HG03108 (cell line): ENCODE data around the gene NR2E1.

Experiments
- ATAC-seq: cut with Tn5 transposase; IDR thresholded peaks from one replicate; pipeline ENCODE4 v1.9.1; 2021; ENCODE audit warnings: moderate library complexity; ENCODE audit not compliant: unreplicated experiment

Gene NR2E1

DNA sequence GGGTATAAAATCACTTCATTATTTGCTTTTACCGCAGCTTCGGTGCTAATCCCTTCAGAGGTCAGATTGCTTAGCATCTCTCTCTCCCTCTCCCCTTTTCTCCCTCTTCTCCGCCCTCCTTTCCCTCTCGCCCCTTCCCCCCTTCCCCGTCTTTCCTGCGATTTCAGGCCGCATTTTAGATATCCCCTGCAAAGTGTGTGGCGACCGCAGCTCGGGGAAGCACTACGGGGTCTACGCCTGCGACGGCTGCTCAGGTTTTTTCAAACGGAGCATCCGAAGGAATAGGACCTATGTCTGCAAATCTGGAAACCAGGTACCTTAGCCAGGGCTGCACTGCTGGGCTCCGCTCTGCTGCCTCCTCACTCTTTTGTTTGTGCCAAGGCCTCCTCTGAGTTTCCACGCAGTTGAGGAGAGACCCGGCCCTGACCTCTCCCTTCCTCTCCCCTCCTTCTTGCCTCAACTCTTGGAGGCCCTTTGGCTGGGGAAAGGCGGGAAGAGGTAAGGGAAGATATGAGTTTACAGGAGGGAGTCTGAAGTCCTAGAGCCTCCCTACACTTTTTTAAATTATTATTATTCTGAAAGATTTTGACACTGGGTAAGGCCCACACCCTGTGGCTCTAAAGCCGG is 5.6 kb downstream of the NR2E1 start:
- ATAC-seq, result no peak

DNA sequence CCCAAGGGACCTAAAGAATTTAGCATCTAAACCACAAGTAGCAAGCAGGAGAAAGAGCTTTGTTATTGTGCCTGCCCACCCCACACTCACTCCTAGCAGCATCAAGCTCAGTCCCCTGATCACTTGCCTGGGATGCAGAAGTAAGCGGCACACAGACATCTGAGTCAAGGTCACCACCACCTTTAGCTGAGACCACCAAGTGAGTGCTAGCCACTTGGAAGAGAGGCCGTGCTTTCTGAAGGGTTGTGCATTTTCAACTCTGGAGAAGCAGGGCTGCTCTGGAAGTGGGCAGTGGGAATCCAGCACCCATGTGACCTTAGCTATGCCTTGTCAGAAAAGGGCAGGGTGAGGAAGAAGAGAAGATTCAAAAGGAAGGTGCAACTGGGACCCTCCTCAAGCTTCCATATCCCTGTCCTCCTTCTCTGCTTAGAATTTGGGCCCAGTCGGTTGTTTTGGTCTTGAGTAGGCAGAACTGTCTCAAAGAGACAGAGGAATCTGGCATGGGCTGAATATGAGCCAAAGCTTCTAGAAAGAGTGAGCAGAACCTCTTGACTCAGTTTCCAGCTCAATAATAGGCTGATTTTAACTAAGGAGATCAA is 6.2 kb downstream of the NR2E1 start:
- no peak for ATAC-seq

DNA sequence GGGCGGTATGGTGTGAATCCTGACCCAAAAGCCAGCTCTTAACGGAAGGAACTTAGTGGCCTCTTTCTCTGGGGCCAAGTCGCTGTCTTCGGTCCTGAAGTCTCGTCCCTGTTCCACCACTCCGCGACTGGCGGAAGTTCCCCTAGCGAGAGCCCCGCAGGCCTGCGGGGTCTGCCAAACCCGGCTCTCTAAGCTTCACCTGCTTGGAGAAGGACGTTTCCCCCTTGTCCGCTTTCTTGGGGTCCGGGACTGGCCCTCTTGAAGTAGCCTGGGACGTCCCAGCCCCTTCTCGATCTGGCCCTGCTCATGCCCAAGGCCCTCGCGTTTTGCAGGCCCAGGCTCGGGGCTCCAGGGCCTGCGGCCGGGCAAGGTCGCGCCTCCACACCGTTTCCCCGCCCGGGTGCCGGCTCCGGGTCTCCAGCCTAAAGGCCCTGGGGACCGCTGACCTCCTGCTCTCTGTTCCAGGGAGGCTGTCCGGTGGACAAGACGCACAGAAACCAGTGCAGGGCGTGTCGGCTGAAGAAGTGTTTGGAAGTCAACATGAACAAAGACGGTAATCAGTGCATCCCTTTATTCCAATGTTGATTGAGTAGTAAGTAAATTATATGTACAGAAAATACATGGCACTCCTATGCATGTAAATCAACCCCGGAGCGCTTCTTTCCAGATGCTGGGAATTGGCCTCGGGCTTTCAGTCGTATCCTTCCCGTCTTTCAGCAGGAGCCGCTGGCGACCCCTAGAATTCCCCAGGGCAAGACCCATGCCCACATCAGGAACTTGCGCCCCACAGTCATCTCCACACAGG is 8.8 kb downstream of the NR2E1 start:
- no peak for ATAC-seq

DNA sequence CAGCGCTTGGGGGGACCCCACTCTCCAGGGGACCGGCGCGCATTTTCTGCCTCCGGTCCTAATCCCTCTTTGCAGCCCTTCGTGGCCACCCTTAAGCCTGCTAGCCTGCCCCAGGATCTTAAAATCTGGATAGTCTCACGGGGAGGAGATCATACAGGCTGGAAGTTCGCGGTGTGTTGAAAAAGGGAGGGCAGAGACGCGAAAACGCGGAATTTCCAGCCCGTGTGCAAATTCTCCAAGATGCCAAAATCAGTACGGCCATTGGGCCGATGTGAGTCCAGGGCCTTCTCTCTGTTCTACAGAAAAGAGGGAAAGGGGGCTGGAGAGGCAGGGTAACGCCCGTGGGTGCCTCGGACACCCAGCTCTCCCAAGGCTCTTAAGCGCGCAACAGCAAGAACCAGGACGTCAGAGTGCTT is 9.4 kb downstream of the NR2E1 start:
- no peak for ATAC-seq

DNA sequence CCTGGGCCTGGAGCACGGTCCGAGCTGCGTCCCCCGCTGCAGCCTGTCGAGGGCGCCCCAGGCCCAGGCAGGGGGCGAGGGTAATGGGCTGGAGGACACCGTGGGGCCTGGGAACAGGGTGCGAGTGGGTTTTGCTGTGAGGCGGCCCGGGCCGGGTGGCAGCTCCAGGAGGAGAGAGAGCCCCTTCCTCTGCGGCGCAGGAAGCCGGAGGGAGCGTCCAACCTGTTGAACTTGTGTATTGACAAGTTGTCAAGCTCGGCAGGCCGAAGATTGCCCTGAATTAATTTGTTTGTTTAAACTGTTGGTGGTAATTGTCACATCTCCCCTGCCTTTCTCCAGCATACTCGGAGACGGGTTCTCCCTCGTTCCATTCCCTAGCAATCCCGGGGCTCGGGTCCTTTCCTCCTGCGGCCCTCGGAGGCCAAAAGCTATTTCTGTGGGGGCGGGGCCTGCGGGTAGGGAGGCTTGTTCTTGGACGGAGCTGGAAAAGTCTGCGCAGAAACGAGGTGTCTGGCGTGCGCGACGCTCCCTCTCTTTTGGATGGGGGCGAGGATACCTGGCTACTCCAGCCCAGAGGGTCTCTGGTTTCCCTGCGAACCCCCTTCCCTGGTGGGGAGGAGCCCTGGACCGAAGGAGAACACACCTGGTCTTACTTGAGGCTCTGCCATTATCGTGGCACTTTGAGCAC is 9.9 kb downstream of the NR2E1 start:
- ATAC-seq, result no peak

DNA sequence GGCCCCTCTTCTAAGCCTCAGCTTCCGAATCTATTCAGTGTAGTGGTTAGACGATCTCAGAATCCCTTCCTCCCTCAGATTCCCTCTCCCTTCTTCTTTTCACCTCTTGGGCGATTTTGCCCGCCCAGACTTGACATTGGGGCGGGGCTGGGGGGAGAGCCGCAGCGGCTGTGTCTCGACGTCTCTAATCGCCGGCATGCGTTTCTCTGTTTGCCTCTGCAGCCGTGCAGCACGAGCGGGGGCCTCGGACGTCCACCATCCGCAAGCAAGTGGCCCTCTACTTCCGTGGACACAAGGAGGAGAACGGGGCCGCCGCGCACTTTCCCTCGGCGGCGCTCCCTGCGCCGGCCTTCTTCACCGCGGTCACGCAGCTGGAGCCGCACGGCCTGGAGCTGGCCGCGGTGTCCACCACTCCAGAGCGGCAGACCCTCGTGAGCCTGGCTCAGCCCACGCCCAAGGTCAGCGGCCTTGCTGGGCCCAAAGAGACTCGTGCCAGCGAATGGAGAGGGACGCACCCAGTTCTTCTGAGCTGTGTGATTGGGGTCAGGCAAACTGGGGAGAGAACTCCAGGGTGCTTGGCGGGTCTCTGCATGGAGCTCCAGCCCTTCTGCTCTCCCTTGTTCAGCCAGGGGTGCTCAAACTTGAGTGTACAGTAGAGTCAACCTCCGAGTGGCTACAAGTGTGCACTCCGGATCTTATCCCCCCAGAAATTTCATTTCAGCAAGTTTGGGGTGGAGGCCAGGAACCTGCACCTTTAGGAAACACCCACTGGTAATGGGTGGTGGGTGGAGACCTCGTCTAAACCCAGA is 10.7 kb downstream of the NR2E1 start:
- no peak for ATAC-seq

DNA sequence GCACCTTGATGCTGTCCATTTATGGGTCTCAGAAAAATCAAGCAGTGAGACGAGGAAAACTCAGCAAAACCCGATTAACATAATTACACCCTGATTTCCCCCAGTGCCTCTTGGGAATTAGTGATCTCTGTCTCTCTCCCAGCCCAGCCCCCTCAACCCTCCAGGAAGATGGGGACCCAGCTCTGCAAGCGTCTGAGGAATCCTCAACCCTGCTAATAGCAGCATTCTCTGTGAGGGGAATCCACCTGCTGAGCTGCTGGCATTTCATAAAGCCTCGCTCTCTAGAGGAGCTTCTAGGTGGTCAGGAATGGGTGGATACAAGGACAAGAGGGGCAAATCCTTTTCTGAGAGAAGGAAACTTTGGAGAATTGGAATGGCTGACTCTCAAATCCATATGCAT is 13.9 kb downstream of the NR2E1 start:
- ATAC-seq, result no peak

DNA sequence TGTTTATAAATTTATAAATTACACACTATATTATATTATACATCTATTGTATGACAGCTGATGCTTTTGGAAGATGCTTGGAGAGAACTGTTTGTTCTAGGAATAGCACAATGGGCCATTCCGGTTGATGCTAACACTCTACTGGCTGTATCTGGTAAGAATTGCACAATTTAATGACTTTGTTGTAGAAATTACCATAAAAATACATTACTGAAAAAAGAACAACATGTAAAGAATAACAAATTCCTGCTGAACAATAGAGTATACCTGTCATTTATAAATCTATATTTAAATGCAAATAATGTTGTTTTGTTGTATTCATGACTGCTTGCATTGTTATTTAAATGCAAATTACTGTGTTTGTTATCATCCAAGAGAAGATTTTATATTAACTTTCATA is 14.4 kb downstream of the NR2E1 start:
- no peak for ATAC-seq

DNA sequence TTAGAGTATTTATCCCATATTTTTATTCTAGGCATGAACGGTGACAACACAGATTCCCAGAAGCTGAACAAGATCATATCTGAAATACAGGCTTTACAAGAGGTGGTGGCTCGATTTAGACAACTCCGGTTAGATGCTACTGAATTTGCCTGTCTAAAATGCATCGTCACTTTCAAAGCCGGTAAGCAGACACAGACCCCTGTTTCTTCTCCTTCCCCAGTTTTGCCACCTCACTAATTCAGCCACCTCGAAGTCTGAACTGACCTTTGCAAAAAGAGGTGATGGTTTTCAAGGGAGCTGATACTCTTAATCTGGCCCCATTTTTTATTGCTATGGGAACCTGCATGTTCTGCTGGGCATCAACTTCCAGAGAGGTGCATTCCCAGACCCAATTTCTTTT is 15.0 kb downstream of the NR2E1 start:
- no peak for ATAC-seq

DNA sequence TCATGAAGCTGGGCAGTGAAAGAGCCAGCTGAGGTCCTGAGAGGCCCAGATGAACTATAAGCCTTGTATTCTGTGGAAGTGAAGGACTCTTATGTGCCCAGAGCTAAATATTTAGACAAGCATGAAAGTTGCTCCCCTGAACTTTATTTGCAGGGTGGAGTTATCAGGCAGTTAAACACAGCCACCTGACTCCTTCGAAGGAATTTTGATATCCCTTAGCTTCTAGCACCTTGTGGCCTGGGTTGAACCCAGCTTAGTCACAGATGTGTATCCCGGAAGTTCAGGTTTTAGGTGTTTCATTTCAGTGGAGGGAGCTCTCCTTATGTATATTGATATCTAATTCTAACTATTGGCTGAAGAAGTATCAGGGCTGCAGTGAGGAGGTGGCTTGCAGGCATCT is 20.4 kb downstream of the NR2E1 start:
- ATAC-seq, result no peak

DNA sequence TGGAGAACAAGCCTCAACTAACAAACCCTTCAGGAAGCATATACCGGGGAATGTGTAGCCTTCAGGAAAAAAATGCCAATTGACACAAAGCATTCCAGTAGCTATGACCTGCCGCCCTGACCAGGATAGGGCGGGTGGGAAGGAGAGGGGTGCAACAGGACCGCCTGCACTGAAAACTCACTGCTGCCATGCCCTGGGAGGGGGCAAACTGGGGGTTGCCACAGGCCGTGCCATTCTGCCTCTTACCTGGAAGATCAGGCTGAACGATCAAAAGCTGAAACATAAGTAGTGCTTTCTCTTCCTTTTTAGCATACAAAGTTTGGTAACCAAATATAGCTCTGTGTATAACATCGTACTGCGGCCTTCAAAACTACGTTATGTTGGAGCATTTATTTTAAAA is 21.7 kb downstream of the NR2E1 start:
- ATAC-seq, result no peak

DNA sequence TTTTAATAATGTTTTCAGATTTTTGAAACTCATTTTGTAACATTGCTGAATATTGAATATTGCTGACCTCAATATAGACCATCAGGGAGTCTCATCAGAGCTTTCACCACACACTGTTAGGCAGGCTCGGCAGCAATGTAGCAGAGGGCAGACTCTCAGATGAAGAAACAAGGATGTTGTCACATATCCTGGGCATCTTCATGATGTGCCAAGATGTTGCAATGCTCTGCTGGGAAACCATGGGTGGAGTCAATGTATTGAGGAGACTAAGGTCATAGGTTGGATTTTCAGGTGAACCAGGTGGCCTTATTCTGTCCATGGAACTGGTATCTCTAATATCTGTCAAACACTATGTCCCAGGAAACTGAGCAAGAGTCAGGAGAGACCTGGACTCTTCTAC is 27.3 kb downstream of the NR2E1 start:
- no peak for ATAC-seq

DNA sequence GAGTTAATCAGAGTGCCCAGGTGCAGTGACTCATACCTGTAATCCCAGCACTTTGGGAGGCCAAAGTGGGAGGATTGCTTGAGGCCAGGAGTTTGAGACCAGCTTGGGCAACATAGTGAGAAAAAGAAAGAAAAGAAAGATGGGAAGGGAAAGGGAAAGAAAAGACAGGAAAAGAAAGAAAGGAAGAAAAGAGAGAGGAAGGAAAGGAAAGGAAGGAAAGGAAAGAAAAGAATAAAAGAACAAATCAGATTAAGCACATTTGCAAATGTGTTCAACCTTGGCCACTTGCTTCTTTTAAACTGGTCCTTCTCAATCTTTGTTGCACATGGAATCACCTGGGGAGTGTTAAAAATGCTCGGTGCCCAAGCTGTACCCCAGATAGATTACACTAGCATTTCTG is 28.0 kb downstream of the NR2E1 start:
- ATAC-seq, result no peak

DNA sequence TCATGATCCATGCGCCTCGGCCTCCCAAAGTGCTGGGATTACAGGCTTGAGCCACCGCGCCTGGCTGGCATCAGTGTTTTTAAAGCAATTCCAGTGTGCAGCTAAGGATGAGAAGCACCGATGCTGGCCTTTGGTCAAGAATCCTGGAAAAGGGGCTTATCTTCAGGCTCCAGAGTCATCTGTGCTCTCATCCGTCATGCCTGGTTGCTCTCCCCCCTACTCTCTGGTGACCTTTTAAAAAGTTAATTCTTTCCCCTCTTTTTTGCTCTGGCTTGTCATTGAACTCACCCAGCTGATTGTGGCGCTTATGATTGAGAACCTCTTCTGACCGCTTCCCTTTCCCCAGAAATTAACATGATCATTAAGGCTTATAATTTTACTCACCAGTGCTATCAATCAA is 28.7 kb downstream of the NR2E1 start:
- ATAC-seq, result no peak

DNA sequence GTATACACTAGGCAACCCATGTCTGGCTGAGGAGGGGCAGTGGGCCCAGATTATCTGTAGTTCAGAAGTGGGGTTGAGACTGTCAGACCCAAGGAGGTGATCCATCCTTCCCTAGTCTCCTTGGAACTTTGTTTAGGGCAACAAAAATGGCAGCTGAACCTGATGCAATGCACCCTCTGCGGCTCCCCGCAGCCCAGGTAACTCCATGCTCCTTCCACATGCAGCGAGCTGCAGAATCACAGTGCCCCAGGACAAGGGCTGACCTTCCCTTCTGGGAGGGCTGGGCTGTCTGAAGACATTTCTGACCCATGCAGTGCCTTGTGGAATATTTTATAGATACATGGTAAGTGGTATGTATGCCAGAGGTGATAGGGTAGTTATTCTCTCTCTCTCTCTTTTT is 29.4 kb downstream of the NR2E1 start:
- no peak for ATAC-seq

DNA sequence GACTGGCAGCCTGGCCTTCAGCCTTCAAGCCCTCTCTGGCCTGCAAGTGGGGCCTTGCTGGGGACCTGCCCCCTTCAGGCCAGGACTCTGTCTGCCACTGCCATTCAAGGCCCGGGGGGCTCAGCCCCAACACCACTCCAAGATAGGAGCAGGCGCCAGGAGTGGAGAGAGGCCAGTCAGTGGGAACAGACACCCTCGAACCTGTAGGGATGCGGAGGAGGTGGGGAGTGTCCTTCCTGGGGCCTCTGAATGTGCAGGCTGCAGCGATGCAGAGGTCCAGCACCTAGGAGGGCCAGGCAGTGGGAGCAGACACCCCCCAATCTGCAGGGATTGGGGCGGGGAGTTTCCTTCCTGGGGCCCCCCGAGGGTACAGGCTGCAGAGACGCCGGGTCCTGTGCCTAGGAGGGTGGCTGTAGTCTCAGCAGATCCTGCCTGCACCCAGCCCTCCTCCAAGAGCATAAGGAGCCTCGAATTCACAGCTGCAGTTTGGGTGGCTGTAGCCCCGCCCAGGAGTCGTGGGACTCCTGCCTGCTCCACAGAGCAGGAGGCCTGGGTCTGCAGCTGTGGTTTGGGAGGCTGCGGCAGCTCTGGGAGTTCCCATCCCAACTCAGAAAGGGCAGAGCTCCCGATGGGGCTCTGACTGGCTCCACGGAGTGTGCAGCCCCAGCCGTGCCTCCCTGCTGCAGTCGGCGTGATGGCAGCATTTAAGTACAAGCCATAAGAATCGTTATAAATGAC is 33.1 kb downstream of the NR2E1 start:
- no peak for ATAC-seq

DNA sequence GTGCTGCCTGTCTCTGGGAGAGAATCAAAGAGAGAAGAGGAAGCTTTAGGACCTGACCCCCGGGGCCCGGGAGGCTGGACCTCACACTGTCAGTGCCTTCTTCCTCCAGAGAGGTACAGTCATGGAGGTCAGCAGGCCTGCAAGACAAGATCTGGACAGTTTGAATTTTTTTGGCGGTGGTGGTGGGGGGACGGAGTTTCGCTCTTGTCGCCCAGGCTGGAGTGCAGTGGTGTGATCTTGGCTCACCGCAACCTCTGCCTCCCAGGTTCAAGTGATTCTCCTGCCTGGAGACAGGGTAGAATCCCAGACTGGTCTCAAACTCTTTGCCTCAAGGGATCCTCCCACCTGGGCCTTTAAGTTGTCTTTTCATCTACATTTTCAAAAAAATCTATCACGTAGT is 34.4 kb downstream of the NR2E1 start:
- ATAC-seq, result no peak

DNA sequence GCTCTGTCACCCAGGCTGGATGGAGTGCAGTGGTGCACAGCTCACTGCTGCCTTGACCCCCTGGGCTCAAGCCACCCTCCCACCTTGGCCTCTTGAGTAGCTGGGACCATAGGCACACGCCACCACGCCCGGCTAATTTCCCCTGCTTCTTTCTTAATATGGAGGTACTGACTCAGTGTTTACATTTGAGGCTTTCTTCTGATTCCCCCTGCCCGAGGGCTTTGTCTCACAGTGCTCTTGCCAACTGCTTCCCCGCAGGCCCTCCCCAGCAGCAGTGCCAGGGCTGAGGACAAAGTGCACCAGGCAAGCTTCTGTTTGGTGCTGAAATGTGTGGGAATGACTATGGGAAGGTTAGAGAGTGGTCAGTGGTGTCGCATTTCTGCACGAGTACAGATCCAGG is 34.8 kb downstream of the NR2E1 start:
- ATAC-seq, result no peak

DNA sequence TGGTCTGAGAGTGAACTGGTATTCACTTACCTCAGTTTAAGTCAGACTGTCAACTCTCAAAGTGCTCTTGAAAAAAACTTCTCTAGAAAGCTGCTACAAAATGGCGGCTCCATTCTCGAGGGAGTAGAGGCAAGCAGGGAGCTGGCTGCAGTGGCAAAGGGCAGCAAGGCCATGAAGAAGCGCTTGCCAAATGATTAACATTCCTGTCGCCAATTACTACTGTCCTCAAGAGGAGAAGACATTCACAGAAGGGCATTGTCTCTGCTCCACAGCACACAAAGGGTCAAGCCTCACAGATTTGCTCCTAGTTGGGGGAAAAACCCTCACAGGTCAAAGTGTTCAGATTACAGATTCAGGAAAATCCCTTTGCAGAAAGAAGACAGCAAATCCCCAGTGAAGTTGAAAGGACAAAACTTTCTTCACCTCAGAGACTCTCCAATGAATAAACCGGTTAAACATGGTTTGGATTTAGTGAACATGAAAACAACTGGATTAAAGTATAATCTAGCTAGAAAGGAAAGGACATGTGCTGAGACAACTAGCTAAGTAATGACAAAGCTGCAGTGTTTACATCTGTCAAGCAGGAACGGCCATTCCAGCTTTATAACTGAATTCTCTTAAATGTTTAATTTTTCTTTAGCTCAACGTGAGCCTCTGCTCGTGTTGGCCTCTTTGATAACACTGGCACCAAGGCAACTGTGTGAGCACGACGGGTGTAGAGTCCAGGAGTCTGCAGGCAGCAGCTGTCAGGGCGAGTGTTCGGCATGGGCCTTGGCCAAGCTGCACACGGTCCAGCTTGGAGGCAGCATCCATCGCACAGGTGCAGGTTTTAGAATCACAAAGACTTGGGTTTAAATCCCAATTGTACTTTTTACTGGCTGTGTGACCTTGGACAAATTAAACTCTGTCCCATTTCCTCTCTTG is 37.6 kb downstream of the NR2E1 start:
- ATAC-seq, result peak; percentile 55
